Liver (tissue), 3 donors: Measurements from ENCODE around the gene CCDC9B.

Experiments
- HNF4A ChIP-seq, 2 donors: conservative IDR thresholded peaks; 2 replicates each; pipeline ENCODE4 v1.6.1; 2016; ENCODE audit warnings: antibody characterized with exemption in 2 of 2, mild to moderate bottlenecking in 2 of 2
- HNF4G ChIP-seq: IDR thresholded peaks from 2 replicates; pipeline ENCODE4 v1.6.1; 2016; ENCODE audit warnings: antibody characterized with exemption
- JUND ChIP-seq, 2 donors: IDR thresholded peaks; 2 replicates each; pipeline ENCODE4 v1.6.1; 2016; ENCODE audit warnings: antibody characterized with exemption in 2 of 2
- RAD21 ChIP-seq, 2 donors: IDR thresholded peaks; 2 replicates each; pipeline ENCODE4 v1.6.1; 2016; ENCODE audit warnings: antibody characterized with exemption in 2 of 2, mild to moderate bottlenecking in 2 of 2
- RXRA ChIP-seq, 2 donors: IDR thresholded peaks; 2 replicates each; pipeline ENCODE4 v1.6.1; 2017 to 2018; ENCODE audit warnings: antibody characterized with exemption in 2 of 2, mild to moderate bottlenecking in 1 of 2
- SP1 ChIP-seq: IDR thresholded peaks from 2 replicates; pipeline ENCODE4 v1.6.1; 2018; ENCODE audit warnings: antibody characterized with exemption, mild to moderate bottlenecking
- TAF1 ChIP-seq: conservative IDR thresholded peaks from 2 replicates; pipeline ENCODE4 v1.6.1; 2016; ENCODE audit warnings: antibody characterized with exemption, mild to moderate bottlenecking
- YY1 ChIP-seq: IDR thresholded peaks from 2 replicates; pipeline ENCODE4 v1.6.1; 2016; ENCODE audit warnings: antibody characterized with exemption, mild to moderate bottlenecking
- TF ChIP-seq, protein P1 (sequence below): fragments of 150-350 bp; IDR thresholded peaks from 2 replicates; pipeline ENCODE4 v1.5.1; 2017; ENCODE audit warnings: improper control_type of control experiment, low read depth, low read length; ENCODE audit not compliant: missing input control
- donor health status: healthy.
- donor health status: healthy.

DNA sequence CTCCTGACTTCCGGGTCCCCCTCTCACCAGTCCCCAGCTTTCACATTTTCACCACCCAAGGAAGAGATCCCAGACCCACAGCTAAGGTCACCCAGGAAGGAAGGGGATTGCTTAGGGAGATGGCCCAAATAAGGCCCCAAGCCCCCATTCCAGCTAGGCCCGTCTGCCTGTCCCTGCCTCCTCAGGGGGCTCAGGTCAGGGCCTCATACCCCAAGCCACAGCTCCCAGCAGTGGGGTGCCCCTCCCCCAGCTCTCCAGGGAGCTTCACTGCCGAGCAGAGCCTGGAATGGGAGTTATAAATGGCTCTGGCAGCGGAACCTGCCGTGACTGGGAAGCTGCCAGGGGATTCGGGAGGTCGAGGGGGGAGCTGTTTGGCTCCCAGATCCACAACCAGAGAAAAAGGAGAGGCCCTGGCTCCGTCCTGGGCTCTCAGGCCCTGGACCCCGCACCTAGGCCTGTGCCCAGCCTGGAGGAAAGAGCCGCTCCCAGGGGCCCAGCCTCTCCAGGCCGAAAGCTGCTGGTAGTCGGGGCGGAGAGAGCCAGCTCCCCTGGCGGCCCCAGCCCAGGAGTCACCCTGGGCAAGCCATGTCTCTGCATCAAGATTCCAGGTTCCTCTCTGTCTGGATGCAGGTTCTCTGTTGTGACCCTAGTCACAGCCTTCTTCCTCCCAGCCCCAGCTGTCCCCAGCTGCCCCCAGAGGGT is 550 bp downstream of the CCDC9B start:
- TF ChIP-seq SP1 (no peak), RAD21 (IDR thresholded peaks at IDR 0.05) (no peak), RXRA (IDR thresholded peaks at IDR 0.05) (no peak), HNF4A (conservative IDR thresholded peaks at IDR 0.05) (no peak), JUND (IDR thresholded peaks at IDR 0.05) (no peak), HNF4G (no peak), YY1 (no peak), TAF1 (no peak)
- TF ChIP-seq, protein P1, sequence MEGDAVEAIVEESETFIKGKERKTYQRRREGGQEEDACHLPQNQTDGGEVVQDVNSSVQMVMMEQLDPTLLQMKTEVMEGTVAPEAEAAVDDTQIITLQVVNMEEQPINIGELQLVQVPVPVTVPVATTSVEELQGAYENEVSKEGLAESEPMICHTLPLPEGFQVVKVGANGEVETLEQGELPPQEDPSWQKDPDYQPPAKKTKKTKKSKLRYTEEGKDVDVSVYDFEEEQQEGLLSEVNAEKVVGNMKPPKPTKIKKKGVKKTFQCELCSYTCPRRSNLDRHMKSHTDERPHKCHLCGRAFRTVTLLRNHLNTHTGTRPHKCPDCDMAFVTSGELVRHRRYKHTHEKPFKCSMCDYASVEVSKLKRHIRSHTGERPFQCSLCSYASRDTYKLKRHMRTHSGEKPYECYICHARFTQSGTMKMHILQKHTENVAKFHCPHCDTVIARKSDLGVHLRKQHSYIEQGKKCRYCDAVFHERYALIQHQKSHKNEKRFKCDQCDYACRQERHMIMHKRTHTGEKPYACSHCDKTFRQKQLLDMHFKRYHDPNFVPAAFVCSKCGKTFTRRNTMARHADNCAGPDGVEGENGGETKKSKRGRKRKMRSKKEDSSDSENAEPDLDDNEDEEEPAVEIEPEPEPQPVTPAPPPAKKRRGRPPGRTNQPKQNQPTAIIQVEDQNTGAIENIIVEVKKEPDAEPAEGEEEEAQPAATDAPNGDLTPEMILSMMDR: no peak
